Activated CD4-positive, CD25-positive, alpha-beta regulatory T cell (primary cell): Measurements from ENCODE around the gene SLTM.
"Not testable (repeated sequence)": the region's sequence is repeated elsewhere in the genome, so short reads cannot be mapped to it uniquely, and the experiment has no call there.

Experiments used
- DNase-seq, 4 experiments: peaks; one replicate each; lab custom pipeline; 2025; lab: John Stamatoyannopoulos, UW

The SLTM gene

DNA sequence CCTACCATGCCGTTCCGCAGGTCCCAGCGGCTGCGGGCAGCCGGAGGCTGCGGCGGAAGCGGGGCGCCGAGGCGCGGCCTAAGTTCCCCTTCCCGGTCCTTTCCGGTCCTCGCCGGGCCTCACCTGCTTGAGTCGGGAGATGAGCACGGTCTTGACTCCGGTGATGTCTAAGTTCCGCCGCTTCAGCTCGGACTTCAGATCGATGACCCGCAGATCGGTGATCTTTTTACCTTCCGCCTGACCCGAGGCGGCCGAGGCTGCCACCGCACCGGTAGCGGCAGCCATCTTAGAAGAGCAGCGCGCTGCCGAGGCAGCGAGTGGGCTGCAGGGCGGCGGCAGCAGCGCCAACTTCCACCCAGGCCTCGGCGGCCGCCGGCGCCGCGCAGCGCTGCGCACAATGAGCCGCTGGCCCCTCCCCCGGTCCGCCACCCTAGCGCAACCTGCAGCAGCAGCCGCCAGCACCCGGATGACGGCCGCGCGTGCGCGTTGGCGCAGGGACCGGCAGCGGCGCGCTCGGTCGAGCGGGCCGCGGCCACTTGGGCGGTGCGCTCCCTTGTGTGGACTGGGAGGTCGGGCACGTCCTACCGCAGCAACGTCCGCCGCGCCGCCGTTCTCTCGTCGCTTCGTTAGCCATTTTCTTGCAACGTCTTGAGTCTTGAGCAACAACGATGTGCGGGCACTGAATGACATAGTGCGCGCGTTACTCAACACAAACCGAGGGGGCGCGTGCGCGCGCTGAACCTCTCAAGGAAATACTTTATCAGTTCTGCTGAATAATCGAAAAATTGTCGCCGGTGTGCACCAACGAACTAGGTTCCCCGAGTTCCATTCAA, at the start of gene SLTM:
Gene SLTM, minus strand, starts transcription at position 399 of the 833 bp plus-strand sequence. Its CDS starts 114 bp downstream, at position 285.
- peak; percentile 87 to 95 (median 91) for DNase-seq

DNA sequence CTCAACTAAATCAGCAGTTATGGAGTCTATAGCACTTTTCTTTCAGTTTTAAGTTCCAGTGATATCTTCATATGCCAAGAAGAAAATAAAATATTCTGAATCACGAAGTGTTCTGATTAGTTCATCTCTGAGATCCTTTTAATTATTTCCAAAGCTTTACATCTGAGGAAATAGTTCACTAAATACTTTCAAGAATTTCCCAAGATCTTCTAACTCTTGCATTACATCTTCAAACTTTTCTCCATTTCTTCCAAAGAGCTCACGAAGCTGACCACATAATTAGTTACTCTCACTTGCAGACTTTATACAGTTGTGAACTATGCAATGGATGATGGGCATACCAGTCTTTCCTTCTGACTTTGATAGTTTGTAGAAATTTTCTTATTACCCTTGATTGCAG, 49.8 kb upstream of the SLTM start:
- no peak for DNase-seq

DNA sequence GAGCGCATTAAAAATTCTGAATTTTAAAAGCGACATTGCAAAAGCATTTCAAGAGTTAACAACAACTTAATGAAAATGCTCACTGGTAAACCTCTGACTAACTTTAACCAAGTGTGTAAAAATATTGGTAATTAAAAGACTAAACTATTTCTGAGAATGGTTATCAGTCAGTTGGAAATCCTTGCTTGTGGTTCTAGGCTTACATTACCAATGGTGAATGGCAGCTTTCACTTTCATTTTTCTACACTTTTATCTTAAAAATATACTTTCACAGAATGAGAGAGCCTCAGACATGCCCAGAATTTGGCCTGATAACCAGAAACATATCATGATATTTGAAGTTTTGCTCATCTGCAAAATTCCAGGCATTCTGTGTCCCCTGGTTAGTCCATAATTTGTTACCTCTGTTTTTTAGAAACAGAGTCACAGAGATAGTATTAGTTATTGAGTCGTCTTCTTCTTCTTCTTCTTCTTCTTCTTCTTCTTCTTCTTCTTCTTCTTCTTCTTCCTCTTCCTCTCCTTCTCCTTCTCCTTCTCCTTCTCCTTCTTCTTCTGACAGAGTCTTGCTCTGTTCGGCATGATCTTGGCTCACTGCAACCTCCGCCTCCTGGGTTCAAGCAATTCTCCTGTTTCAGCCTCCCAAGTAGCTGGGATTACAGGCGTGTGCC, 48.5 kb upstream of the SLTM start:
- DNase-seq = no peak

DNA sequence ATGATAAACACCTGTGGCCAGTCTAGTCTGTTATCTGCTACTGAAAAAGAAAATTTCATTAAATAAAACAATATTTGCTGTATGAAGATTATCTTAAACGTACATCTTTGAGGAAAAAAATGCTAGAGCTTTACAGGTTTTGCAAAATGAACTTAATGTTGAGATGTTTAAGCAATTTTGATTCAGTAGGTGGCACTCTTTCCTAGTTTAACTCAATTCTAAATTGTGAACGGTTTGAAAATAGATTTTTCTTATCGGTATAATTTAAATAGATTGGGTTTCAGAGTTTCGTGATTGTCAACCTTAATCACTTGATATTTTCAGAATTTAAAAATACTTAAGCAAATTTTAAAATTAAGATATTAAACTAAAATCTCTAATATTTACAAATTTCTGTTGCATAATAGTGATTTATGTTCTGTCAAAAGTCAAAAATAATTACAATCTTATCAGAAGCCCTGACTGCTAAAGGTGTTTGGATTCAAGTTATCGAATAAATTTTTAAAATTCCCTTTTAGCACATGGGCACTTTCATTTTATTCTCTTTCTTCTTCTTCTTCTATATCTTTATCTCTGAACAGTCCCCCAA, 47.0 kb upstream of the SLTM start:
- DNase-seq = no peak

DNA sequence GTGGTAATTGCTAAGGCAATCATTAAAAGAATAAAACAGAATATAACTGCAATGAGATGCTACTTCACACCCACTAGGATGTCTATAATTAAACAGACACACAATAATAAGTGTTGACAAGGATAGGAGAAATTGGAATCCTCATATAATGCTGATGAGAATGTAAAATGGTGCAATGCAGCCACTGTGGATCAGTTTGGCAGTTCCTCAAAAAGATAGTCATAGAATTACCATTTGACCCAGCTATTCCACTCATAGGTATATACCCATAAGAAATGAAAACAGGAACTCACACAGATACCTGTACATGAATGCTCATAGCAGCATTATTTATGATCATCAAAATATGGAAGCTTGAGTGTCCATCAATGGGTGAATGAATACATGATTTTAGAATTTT, 44.4 kb upstream of the SLTM start:
- DNase-seq = no peak

DNA sequence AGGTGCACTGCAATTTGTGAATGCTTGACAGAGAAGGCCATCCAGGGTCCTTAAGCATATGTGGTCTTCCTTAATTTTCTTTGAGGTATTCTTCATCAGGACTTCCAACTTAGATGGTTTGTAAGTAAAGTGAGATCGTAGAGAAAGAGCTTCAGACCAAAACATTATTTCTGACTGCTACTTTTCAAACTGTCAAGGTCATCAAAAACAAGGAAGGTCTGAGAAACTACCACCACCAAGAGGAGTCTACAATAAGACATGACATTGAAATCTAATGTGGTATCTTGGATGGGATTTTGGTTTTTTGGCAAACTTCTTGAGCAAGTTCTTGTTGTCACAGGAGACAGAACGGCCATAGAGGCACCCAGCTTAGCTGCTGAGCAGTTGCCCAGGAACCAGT, 34.0 kb upstream of the SLTM start:
- no peak for DNase-seq

DNA sequence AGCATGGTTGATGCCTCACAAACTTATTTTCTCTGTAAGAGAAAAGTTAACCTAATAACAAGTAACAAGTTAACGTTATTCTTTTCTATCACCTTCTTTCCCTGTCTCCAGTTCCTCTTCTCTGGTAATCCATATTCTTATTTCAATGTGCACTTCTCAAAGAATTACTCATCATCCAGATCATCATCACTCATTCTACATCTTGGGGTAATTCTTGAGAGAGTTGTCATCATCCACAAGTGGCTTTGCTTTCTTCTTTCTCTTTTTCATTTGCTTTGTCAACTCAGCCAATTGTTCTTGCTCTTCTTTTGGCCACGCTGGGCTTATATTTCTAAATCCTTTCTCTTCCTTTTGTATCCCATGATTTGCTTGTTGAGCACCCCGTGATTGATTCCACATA, 33.2 kb upstream of the SLTM start:
- no peak for DNase-seq

DNA sequence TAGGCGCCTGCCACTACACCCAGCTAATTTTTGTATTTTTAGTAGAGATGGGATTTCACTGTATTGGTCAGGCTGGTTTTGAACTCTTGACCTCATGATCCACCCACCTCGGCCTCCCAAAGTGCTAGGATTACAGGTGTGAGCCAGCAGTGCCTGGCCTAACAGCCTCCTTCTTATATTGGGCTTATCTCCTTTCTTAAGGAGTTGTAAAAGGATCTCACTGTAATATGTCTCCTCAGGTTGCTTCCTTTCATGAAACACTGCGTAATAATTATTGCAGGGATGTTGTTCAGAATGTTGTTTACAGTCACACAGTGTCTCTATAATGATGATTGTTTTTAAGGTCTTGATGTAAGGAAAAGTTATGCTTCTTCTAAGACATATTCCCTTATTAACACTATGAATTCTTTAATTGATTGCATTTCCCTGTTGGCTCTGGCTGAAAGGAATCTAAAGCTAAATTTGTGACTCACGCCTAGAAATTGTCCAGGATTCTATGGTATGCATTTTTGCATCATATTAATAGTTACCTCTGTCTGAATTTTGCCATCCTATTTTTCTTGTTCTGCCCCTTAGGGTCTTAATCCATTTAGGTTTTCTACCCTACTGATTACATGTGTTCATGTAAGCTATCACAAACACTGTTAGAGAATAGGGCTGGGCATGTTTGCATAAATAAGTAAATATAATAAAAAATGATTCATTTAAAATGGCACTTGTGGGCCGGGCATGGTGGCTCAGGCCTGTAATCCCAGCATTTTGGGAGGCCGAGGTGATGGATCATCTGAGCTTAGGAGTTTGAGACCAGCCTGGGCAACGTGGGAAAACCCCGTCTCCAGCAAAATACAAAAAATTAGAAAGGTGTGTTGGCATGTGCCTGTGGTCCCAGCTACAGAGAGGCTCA, 29.4 kb upstream of the SLTM start:
- DNase-seq = no peak

DNA sequence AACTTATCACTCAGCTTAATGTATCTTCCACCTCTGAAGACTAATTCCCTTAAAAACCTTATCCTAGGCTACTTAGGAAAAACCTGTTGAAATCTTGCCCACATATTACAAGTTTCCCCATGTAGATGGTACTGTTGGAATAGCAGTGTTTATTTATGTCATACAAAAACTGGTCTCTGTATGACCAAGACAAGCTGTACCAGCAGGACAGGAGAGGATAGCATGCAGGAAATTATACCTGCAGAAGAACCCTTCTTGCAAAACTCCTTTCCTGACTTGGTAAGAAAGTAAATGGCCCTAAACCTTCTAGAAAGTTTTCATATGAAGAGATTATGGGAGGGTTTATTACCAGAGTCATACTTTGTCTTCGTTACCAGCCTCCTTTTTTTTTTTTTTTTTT, 28.7 kb upstream of the SLTM start:
- no peak for DNase-seq

DNA sequence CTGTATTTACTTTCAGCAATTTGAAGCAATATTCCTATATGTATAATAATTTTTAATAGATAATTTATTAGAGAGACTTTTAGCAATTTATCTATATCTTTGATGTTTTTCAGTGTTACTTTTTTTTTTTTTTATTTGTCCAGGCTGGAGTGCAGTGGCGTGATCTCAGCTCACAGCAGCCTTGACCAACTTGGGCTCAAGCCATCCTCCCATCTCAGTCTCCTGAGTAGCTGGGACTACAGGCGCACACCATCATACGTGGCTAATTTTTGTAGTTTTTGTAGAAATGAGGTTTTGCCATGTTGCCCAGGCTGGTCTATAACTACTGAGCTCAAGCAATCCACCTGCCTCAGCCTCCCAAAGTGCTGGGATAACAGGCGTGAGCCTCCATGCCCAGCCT, 25.3 kb upstream of the SLTM start:
- no peak for DNase-seq

DNA sequence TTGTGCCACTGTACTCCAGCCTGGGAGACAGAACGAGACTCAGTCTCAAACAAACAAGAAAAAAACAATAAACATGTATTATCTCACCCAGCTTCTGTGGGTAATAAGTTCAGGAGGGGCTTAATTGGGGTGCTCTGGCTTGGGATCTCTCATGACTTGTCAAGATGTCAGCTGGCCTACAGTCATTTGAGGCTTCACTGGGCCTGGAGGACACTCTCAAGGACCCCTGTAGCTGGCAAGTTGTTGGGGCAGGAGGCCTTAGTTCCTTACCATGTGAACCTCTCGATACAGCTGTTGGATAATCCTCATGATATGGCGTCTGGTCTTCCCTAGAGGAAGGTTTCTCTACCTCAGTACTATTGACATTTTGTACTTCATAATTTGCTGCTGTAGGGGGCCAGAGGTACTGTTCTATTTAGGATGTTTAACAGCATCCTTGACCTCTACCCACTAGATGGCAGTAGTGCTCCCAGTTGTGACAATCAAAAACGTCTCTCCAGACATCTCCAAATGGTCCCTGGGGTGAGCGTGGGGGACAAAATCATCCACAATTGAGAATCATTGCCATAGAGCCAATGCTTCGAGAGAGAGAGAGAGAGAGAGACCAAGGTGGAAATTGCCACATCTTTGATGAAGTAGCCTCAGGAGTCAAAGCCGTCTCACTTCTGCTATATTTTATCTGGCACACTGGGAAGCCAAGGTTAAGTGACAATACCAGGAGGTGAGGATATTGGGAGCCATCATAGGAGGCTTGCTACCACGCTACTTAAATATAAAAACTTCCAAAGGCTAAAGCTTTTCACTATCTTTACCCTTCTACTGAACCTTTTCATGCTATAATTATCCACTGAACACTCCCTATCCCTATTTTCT, 23.9 kb upstream of the SLTM start:
- peak; percentile 20 to 43 (median 24) for DNase-seq

DNA sequence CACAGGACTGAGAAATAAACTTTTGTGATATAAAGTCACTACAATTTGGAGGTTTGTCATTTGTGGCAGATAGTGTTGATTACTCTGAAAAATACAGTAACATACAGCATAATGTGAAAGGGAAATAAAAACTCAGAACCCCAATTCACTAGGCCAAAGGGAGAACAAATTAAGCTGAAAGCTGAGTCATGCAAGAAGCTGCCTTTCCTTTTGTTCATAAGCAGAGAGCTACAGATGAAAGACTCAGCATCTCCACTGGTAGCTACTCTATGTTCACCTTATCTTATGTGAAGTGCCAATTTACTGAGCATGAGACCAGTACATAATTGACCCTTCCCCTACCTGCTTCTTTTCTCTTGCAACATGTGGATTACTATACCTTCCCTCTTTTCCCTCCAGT, 19.3 kb upstream of the SLTM start:
- no peak for DNase-seq

DNA sequence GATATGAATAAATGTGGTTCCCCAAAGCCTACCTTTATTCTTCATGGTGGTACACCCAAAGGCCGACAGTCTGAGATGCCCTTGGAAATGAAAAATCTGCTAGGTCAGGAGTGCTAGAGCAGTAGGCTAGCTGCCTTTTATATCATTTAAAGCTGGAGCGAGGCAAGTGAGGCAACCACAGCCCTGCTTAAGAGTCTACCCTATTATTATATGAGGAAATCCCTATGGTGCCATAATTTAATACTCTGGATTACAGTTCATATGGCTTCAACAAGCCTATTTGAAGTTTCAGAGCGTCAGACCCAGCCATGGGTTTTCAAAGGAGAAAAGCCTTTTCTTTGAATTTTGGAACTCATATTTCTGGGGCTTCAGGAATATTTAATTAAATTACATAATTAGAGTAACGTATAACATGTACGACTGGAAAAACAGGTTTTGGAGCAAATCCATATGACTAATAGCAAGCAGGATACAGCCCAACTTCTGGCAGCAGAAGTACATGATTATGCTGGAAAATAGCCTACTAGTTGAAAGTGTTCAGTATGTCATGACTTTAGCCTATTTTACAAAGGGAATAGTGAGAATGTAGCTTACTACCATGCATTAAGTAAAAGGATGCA, 18.0 kb upstream of the SLTM start:
- no peak for DNase-seq

DNA sequence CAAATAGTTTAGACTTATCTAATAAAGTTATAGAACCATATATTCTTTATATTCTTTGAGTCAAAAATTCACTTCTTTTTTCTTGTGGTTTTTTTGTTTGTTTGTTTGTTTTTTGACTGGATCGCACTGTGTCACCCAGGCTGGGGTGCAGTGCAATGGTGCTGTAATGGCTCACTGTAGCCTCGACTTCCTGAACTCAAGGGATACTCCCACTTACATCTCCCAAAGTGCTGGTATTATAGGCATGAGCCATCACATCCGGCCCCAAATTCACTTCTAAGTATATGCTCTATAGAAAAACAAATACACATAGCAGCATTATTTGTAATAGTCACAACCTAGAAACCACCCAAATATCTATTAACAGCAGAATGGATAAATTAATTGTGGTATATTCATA, 13.7 kb upstream of the SLTM start:
- no peak for DNase-seq

DNA sequence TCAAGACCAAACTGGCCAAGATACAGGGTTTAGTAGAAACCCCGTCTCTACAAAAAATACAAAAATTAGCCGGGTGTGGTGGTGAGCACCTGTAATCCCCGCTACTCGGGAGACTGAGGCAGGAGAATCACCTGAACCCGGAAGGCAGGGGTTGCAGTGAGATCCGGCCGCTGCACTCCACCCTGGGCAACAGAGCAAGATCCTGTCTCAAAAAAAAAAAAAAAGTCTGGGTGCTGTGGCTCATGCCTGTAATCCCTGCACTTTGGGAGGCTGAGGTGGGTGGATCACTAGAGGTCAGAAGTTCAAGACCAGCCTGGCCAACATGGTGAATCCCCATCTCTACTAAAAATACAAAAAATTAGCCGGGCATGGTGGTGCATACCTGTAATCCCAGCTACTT, 1.5 kb upstream of the SLTM start:
- DNase-seq = not testable (repeated sequence)

DNA sequence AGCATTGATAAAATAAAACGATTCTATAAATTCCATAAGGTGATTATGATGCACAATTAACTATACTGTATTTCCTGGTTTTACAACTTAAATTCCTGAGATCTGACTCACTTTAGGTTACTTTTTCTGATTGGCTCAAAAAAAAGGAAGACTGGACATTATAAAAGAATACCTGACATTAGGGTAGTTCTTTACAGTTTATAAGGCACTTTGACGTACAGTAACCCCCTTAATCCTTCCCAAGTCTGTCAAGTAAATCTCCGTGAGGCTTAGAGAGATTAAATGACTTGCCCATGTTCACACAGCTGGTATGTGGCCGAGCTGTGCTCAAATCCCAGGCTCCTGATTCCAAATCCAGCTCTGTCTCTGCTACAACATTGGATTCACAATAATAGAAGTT, 1.0 kb upstream of the SLTM start:
- DNase-seq = no peak

DNA sequence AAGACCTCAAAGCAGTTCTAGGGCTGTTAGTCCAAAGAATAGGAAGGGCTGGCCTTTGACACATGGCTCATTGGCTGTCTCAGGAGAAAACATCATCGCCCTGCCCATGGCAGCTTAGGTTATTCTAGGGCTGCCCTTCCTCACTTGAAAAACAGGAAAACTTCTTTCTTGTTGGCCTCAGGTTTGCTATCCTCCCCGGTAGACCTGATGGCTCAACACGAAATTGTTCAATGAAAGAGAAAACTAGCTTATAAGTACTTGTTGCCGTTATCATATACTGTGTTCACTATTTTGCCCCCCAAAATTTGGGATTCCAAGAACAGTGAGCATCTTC, 602 bp upstream of the SLTM start:
- DNase-seq = no peak

DNA sequence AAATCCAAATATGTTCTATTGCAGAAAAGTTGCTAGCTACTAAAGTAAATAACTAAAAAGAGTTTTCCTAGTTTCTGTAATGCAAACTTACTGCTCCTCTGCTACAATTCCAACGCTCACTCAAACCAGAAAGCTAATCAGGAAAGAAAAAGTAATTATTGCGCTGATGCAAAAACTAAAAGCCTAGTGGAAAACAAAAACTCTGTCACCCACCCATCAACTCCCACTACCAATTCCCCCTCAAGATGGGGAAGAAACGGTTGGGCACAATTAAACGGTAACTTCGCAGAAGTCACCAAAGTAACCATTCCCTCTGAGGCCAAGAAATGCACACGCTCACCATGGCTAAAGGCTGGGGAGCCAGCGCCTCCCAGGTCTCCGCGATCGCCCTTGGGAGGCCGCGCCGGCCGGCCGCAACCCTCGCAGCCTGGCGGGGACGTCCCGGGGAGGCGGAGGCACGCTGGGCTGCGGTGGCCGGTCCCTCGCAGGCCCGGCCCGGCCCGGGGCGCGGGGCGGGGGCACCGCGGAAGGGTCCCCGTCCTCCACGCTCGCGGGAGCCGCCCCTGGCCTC, 684 bp downstream of the SLTM start:
- no peak for DNase-seq

DNA sequence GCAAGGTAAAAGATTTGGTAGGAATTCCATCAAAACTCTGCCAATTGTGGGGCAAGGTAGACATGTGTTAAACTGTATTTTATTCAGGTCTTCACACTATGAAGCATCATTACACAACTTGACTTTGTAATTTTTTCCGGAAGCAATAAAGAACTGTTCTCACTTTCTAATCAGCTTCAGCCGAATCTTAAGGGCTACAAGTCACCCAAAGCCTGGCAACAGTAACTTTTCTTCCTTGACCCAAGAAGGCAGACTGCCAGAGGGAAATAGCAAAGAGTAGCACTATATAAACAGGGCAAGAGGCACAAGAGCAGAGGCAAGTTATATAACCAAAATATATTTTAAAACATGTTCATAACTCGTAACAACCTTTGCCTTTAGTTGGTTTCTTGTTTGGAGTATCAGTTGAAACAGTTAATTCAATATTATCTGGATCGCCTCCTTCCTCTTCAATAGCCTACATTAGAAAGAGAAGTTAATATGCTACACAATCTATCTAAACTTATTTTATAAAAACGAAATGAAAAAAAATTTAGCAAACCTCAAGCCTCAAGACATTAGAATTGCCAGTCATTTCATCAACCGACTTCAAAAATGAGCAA, 1.4 kb downstream of the SLTM start:
- no peak for DNase-seq

DNA sequence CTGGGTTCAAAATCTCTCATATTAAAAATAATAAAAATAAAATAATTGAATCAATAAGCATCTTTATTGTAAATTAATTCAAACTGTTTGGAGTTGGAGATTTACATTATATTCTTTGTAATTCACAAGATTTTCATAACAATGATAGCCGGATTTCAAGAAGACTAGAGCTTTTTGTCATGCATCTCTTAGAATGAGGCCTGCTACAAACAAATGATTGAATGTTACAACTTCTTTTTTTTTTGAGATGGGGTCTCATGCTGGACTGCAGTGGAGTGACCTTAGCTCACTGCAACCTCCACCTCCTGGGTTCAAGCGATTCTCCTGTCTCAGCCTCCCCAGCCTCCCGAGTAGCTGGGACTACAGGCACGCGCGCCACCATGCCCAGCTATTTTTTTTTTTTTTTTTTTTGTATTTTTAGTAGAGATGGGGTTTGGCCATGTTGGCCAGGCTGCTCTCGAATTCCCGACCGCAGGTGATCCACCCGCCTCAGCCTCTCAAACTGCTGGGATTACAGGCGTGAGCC, 3.5 kb downstream of the SLTM start:
- no peak for DNase-seq
